GM10847 (cell line): Measurements from ENCODE around the gene VWF.

ENCODE experiments used
- POLR2A ChIP-seq: IDR thresholded peaks from 2 replicates; pipeline ENCODE4 v1.6.1; 2011; ENCODE audit not compliant: insufficient read length; ENCODE audit errors: extremely low read depth

Gene VWF

DNA sequence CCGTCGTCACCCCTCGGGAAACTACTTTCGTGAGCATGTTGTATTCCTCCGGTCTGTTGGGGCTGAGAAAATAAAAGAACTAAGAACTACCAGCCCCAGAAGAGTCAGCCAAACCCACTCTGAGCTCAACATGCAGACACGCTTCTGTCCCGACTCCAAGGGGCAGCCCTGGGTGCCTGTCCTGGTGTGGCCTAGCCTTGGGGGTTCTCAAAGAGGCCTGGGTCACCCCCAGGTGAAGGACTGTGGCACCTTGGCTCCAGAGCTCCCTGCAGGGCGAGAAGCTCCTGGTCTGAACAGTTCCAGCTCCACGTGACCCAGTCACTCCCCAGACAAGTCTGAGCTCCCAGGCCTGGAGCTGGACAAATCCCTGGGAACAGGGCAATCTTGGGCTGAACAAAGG lies 87.0 kb downstream of the VWF start:
- no peak for TF ChIP-seq POLR2A

DNA sequence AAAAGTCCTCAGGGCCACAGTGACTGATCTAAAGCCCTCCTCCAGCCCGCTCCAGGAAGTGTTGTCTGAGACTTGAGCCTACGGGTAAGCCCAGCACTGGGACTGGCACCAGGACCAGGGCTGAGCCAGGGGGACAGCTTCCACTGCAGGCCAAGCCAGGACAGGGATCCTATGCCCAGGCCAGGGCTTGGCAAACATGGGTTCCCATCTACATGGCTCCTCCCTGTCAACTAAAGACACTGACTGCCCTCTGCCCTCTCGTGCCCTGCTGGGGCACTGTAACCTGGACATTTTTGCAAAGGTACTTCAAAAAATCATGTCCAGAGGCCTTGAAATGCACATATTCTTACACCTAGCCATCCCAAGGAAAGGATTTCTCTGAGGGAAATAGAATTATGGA lies 88.0 kb downstream of the VWF start:
- TF ChIP-seq POLR2A = no peak

DNA sequence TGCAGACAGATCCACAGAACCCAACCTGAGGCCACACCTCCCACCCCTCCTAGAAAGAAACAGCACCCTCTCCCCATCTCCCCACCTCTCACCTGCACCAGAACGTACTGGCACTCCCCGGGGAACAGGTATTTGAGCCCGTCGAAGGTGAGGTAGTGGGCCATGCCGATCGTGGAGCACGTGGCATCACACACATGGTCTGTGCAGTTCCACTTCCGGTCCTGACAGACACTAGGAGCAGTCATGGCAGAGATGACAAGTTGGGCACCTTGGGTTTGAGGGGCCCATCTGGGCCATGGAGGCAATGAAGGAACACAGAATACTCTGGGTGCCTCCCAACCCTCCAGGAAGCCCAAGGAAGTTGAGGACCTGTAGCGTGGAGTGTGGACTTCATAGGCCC lies 89.9 kb downstream of the VWF start:
- TF ChIP-seq POLR2A = no peak

DNA sequence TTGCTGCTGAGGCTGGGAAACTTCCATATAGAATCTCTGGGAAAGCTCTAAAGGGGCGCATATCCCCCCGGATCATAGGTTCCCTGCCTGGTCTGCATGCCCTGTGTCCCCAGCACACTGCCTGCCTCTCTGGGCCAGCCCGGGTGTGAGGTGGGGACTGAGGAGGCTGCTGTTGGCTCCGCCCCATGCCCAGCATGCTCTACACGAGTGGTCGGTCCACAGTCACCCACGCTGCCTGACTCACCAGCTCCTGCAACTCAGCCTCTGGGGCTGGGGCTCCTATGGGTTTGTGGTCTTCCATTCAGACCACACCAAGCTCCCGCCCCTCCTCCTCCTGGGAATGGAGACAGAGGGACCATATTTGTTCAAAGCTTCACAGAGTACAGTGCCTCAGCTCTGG lies 90.9 kb downstream of the VWF start:
- no peak for TF ChIP-seq POLR2A

DNA sequence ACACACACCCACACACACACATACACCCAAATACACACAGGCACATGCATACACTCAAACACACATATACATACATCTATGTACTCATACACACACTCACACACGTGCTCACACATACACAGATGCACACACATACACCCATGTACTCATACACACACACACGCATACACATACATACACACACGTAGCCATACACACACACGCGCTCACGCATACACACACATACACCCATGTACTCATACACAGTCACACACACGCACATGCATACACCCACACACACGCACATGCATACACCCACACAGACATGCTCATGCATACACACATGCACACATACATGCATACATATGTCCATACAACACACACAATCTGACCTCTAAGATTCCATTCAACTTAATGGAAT lies 91.7 kb downstream of the VWF start:
- no peak for TF ChIP-seq POLR2A

DNA sequence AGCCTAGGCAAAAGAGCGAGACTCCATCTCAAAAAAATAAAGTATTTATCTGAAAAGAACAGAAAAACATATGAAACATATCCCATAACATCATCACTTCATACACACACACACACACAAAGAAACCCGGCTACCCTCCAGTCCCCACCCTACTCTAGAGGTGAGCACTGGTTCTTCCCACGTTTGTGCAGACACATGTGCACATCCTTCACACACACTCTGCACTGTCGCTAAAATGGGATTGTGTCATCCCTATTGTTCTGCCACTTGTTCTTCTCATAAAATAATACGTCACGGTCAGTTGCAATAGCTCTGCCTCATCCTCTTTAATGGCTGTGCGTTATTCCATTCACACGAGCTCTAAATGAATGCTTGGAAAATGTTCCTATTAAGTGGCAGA lies 93.5 kb downstream of the VWF start:
- TF ChIP-seq POLR2A = no peak

DNA sequence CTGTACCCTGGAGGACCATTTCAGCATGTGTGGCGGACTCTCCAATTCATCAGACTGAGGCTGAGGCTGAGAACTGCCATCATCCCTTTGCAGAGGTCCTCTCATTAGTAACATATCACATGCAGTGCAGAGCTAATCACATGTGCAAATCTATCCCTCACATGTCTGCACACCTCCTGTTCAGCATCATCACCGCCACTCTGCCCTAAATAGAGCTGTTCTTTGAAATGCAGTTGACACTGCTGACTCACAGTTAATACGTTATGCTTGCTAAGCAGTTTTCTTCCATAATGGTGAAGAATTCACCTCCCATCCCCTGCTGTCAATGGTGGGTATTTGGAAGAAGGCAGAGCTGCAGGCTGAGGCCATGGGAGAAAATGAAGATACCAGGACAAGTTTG lies 94.4 kb downstream of the VWF start:
- TF ChIP-seq POLR2A = no peak

DNA sequence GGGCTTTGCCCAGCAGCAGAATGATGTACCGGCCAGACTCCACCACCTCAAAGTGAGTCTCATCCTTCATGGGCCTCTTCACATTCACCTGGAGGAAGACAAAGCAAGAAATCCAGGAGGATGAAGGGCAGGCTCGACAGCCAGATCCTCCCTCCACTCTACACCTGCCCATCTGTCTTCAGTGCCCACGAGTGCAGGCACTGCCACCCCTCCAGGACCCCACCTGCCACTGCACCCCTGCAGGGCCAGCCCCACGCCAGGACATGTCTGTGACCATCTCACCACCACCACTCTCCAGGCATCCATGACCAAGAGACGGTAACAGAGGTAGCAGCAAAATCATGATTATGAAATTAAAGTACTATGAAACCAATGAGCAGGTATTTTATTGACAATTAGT lies 95.1 kb downstream of the VWF start:
- no peak for TF ChIP-seq POLR2A

DNA sequence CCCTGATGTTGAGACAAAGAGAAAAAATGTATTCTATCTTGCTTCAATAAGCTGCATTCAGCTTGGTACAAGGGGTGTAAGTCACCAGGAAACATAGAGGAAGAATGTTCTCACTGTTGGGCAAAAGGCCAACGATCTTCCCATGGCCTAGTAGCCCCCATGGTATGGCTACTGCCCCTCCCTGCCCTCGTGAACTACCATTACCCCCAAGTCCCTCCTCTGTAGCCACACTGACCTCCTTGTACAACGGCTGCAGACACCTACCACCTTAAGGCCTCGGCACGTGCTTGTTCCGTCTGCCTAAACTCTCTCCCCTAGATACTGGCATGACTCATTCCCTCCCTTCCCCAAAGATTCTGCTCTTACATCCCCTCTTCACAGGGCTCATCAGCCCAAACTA lies 97.5 kb downstream of the VWF start:
- TF ChIP-seq POLR2A = no peak

DNA sequence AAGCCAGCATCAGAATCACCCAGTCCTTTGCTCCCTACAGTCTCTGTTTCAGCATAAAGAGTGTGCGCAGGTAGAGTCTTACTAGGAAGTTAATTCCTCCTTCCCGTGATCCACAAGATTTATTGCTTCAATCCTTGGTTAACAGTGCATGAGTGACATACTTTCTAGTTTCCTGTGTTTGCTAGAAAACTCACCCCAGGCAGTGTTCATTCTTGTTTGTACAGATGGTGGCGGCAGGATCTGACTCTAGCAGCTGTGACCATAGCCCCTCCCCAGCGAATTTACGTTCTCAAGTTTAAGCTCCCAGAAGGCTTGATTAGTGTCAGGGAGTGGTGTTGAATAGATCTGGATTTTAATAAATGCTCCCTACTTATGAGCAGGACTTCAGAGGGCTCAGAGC lies 103.5 kb downstream of the VWF start:
- TF ChIP-seq POLR2A = no peak

DNA sequence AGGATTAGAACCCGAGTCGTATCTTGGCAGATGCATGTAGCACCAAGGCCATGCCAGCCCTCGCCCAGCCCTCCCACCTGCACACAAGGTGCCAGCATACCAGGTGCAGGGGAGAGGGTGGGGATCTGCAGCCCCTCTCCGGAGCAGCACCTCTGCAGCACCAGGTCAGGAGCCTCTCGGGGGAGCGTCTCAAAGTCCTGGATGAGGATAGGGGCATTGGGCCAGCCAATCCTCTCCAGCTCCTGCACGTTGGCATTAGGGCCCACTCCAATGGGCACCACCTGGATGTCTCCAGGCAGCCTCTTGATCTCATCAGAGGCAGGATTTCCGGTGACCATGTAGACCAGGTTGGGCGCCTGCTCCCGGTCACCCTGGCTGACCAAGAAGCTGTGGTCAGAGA lies 106.2 kb downstream of the VWF start:
- TF ChIP-seq POLR2A = no peak

DNA sequence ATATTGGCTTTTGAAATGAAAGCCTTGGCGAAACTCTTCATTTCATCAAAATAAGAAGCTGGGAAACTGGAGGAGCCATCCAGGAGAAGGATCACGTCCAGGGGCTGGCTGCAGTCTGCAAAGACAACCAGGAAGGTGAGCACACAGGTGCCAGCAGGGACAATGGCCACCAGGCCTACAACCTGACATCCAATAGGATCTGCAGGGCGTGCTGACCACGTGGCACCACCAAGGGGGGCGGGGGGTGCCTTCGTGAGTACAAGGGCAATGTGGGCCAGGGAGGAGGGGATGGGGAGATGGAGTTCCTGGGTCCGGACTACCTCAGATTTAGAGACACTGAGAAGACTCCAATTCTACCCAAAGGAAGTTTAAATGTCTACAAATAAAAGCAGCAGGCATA lies 107.7 kb downstream of the VWF start:
- TF ChIP-seq POLR2A = no peak

DNA sequence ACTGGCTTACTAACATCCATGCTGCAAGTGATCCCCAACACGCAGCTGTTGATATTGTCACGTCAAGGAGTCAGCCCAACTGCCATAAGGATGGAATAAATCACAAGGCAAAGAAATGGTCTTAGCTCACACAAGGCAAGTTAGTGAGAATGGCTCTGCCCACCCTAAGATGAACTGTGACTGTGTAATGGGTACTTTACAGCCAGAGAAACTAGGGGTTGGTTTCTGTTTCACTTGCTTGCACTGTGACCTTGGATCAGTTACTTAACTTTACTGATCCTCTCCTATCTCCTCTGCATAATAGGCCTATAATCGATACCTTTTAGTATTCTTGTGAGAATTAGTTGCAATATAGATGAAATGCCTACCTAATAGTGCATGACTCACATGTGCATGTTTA lies 127.2 kb downstream of the VWF start:
- TF ChIP-seq POLR2A = no peak

DNA sequence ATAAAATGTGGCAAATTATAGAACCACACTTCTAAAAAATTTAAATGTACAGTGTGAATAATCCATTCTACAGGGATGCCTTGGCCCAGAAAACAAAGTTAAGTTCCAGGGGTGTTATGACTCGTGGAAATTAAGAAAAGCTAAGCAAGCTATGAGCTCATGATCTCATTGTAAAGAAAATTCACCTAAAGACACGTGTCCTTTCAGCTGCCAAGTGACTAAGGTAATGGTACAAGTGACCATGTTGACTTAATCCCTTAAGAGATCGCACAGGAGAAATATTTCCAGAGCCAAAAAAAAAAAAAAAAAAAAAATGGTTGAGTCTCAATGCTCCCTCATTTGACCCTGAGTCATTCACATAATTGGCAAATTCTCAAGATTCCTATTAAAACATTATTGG lies 128.0 kb downstream of the VWF start:
- TF ChIP-seq POLR2A = no peak

DNA sequence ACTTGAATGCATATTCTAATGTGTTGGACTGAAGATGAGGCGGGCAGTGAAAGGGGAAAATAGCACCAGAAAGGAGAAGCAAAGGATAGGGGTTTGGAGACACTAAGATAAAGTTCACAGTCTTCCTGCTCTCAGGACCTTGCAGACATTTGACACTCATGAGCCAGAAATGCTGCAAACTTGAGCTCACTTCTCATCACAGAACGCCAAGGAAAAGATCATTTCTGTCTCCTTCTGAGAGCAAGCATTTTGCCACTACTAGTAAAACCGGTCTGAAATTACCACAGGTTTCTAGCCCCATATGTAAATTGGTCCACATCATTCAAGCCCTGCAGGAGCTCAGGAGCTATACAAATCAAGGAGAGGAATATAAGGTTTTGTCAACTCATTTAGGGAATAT lies 134.8 kb downstream of the VWF start:
- TF ChIP-seq POLR2A = no peak

DNA sequence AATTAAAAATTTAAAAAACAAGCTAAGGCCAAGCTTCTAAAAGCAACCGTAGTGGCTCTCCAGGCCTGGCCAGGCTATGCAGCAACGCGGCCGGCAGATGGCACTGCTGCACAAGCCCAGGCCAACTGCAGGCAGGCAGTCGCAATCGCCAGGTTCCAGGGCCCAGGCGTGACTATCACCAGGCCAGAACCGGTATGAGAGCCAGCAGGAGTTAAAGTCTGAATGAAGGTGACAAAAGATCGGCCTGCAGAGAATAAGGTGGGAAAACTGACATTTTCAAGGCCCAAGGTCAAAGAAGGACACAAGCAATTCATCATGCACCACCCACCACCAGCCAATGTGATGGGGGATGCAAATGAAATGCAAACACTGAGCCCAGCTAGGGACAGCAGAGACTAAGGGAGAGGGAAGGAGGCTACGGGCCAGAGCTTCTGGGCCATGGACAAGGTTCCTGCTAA lies 135.8 kb downstream of the VWF start:
- TF ChIP-seq POLR2A = no peak

DNA sequence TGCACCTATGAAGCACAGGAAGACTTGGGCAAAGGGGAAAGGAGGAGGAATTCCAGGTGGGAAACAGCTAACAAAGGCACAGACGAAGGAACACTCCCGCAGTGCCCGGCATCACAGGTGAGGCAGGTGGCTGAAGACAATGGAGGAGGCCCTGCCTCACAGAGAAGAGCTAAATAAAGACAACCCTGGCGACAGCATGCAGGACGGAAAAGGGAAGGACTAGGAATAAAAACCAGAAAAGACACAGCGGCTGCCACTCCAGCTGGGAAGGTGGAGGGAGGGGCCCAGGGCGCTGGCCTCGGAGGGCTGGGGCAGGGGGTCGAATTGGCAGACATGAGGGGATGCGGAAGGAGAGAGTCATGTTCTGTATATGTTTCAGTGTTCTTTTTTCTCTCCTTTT lies 136.4 kb downstream of the VWF start:
- TF ChIP-seq POLR2A = no peak

DNA sequence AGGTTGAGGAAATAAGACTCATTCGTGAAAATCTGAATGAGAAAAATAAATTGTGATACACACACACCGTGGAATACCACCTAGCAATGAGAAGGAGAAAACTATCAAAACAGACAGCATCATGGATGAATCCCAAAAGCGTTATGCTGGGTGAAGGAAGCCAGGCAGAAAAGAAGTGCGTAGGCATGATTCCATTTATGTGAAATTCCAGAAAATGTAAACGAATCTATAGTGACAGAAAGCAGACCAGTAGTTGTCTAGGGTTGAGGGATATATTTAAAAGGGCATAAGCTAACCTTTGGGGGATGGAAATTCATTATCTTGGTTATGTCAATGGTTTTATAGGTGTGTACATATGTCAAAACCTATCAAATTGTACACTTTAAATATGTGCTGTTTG lies 136.9 kb downstream of the VWF start:
- TF ChIP-seq POLR2A = no peak

DNA sequence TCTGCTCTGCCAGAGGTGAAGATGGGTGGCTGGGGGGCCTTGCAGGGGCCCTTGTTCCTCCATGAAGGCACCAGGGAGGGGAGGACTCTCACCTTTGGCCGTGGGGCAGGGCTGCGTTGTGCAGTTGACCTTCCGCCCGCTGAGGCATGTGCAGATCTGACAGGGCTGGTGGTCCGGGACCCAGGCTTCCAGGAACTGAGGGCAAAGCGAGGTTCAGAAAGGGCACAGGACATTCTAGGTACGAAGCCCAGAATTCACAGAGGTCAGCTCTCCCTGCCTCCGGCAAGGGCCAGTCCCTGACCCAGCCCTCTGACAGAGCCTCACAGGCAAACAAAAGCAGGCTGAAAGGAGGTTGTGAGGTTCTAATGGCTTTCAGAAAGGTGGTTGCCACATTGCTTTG lies 139.0 kb downstream of the VWF start:
- no peak for TF ChIP-seq POLR2A

DNA sequence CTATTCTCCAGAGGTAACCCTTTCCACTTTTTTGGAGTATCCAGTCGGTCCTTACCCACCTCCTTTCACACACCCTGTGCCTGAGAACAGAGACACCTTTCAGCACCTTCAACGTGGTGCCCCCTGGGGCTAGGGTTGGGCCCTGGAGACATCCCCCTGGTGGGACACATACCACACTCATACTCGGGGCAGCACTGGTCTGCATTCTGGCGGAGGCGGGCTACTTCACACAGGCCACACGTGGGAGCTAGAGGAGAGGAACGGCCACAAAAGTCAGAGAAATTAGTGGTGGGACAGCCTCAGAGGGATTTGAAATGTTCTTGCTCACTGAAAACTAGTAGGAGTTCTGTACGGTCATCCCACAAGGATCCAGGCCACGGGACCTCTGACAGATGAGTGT lies 139.6 kb downstream of the VWF start:
- no peak for TF ChIP-seq POLR2A
